HG02852 (cell line): Measurements from ENCODE around the gene CEP89.
A peak's percentile ranks its signal among the peaks of the same experiment; 100 is the strongest.
"Not testable (repeated sequence)": the region's sequence is repeated elsewhere in the genome, so short reads cannot be mapped to it uniquely, and the experiment has no call there.

Experiments
- ATAC-seq: cut with Tn5 transposase; IDR thresholded peaks from one replicate; pipeline ENCODE4 v1.9.1; 2021; ENCODE audit warnings: mild to moderate bottlenecking, moderate library complexity; ENCODE audit not compliant: unreplicated experiment

The CEP89 gene

DNA sequence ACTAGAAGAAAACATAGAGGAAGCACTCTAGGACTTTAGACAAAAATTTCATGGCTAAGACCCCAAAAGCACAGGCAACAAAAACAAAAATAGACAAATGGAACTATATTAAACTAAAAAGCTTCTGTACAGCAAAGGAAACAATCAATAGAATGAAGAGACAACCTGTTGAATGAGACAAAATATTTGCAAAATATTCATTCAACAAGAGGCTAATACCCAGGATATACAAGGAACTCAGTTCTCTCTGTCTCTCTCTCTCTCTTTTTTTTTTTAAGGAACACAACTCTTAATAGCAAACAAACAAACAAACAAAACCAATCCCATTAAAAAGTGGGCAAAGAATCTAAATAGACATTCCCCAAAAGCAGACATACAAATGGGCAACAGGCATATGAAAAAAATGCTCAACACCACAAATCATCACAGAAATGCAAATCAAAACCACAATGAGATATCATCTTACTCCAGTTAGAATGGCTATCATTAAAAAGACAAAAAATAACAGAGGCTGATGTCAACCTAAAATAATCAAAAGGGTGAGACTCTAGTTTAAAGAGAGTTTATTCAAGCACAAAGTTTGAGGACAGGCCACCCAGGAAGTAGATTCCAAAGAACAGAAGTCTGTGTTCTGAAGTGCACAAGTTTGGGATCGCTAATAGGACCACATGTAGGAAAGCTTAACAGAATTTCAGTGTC, 75.1 kb downstream of the CEP89 start:
- no peak for ATAC-seq

GRCh38 chr19:32895384-32895783, 76.4 kb downstream of the CEP89 start:
- ATAC-seq = peak; percentile 90

GRCh38 chr19:32891609-32892008, 80.1 kb downstream of the CEP89 start:
- no peak for ATAC-seq

DNA sequence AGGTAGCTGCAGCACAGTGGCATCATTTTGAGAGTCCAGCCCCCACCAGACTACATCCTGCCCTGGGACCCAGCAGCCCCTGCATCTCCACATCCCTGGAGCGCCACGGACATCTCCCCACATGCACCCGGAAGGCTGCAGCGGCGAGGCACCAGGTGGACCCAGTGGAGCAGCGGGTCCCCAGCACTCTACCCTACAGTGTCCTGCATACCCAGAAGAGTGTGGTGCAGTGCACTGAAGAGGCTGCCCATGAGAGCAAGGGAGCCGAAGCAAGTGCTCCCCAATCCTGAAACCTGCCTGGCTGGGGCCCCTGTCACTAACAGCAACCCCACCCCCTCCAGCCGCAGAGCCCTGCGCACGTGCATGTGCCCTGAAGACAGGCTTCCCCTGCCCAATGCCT, 80.9 kb downstream of the CEP89 start:
- ATAC-seq = no peak

DNA sequence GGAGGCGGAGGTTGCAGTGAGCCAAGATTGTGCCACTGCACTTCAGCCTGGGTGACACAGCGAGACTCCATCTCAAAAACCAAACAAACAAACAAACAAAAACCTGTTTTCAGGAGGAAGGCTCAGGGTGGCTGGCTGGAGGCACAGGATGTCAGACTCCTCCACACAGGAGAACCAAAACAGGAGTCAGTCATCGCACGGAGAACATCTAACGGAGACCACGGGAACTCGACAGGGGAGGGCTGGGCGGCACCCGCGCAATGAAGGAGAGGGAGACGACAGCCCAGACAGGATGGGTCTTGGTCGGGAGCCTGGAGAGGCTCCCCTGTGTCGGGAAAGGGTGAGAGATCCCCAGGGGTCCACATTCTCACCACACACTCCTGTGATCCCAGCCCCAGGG, 81.4 kb downstream of the CEP89 start:
- no peak for ATAC-seq

- no peak for ATAC-seq
Measured at GRCh38 chr19:32889137-32889934, 82.4 kb downstream of the CEP89 start.

DNA sequence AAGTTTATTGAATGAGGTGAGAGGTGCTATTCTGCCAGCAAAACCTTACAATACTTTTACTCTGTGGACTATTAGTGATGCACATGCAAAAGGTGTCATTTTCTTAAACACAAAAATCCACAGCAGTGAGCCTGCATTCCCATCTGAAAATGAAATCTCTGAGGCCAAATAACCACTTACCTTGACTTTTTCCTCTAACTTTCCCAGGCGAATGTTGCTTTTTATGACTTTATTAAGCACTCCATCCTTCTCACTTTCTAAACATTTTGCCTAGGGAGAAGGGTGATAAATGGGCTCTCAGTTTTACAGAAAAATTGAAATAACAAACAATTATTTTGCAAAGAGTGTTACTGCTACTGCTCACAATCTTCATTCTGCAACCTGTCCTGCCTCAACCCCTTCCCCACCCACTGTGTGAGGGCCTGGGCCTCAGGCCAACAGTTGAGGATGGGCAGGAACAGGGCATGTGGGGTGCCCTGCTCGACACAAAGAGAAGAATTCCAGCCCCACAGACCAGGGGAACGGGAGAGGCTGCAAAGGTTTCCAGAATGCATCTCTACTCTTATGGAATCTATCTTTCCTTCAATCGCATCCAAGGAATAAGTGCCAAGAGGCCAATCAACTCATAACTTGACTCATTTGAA, 84.1 kb downstream of the CEP89 start:
- ATAC-seq = no peak

GRCh38 chr19:32886241-32886640, 85.5 kb downstream of the CEP89 start:
- no peak for ATAC-seq

DNA sequence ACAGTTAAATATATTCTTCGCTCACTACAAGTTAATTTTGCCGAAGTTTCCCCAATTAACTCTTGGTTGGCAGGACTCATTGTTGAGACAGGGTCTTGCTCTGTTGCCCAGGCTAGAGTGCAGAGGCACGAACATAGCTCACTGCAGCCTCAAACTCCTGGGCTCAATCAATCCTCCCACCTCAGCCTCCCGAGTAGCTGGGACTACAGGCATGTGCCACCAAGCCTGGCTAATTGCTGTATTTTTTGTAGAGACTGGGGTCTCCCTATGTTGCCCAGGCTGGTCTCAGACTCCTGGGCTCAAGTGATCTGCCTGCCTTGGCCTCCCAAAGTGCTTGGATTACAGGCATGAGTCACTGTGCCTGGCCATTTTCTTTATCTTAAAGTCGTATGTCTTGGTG, 86.5 kb downstream of the CEP89 start:
- not testable (repeated sequence) for ATAC-seq

DNA sequence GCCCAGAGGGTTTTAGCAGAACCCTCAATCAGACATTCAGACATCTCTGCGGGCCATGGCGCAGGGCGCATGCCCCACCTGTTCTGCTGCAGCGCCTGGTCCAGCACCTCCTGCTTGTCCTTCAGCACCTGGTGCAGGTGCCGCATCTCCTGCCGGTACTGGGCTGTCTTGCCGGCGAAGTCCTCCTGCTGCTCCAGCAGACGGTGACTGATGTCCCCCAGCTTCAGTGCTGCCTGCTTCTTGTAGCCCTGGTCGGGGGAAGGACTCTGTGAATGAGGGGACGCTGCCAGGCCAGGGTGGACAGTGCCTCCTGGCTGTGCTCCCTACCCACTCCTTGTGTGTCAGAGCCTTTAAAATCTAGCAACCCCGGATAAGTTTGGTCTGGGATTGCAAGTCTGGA, 90.0 kb downstream of the CEP89 start:
- no peak for ATAC-seq

DNA sequence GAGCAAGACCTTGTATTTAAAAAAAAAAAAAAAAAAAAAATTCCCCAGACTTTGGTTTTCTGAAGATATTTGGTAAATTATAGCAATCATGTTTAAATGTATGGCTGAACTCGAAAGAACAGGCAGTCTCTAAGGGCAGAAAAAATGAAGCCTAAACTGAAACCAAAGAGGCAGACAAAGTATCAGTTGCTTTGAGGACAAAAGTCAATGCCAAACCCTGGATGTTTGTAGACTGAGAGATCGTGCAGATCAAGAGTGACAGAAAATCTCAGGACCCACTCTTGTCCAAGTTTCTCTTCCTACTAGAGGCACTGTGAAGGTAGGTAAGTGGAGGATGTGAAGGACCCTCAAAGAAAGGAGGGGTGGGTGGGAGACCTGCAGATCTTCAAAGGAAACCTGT, 91.1 kb downstream of the CEP89 start:
- no peak for ATAC-seq

GRCh38 chr19:32879741-32880140, 92.0 kb downstream of the CEP89 start:
- no peak for ATAC-seq

GRCh38 chr19:32878988-32879387, 92.8 kb downstream of the CEP89 start:
- ATAC-seq = no peak

GRCh38 chr19:32877977-32878745, 93.6 kb downstream of the CEP89 start:
- ATAC-seq = no peak

DNA sequence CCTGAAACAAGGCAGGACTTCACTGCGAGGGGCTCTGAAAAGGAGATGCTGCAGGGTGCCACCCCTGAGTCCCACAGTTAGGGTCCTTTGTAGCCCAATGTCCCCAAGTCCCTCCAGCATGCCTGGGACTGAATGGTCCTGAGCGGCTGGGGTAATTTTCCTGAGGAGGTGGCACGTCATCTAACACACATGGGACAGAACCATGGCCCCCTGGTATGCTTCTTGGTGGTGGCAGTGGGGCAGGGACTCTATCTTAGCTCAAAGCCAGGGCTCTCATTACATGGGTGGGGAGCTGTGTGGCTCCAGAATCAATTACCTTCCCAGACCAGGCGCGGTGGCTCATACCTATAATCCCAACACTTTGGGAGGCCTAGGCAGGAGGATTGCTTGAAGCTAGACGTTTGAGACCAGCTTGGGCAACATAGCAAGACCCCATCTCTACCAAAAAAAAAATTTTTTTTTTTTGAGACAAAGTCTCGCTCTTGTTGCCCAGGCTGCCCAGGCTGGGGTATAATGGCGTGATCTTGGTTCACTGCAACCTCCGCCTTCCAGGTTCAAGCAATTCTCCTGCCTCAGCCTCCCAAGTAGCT, 94.3 kb downstream of the CEP89 start:
- ATAC-seq = no peak

DNA sequence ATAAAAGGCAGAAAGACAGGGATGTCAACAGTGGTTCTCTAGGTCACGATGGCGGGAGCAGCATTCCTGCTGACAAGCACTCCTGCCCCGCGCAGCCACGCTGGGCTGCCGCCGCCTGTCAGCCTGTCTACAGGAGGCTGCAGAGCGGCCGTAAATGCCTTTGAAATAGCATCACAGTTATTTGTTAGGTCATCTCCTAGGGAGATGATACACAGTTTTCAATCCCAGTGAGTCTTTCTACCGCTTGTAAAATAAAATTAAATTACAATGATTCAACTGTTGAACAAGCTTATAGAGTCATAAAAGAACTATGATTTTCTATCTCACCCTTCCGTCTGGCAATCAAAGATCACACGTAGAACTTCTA, 94.9 kb downstream of the CEP89 start:
- no peak for ATAC-seq

DNA sequence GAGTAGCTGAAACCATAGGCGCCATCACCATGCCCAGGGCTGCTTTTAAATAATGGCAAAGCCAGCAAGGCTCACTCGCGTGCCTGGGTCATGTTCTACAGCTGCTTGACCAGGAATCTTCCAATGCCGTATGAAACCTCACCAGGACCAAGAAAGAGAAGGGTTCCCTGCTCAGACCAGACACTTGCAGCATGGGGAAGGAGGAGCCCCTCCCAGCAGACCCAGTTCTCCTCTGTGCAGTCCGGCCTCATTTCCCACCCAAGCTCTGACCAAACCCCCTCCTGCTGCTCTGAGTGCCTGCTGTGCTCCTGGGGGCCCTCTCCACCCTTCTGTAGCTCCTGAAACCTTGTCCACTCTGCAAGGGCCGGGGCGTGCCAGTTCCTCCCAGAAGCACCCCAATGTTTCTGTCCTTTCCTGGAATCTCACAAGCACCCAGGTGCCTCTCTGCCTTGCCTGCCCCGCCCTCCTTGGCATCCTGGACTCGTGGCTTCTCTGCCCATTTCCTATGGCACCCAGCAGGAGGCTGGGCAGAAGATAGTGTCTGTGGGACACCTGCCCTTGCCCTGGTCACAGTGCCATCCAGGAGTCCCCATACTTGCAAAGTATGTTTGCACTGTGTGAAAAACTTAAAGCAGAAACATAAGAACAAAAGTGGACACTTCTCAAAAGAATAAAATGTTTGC, 95.4 kb downstream of the CEP89 start:
- ATAC-seq = no peak

DNA sequence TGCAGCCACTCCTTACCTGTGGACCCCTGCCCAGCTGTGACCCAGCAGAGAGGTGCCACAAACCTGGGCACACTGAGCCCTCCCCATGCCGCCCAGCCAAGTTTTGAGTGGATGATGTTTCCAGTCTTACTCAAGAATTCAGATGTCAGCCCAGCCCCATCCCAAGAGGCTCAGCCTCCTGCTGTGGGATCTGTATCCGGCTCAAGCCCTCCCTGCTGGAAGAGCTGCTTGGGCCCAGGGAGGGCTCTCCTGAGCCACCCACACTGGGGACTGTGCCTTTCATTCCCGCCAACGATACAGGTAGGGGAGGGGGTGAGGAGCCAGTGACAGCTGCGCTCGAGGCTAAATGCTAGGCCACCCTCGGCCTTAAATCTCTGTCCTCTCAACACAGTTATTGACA, 96.3 kb downstream of the CEP89 start:
- no peak for ATAC-seq

DNA sequence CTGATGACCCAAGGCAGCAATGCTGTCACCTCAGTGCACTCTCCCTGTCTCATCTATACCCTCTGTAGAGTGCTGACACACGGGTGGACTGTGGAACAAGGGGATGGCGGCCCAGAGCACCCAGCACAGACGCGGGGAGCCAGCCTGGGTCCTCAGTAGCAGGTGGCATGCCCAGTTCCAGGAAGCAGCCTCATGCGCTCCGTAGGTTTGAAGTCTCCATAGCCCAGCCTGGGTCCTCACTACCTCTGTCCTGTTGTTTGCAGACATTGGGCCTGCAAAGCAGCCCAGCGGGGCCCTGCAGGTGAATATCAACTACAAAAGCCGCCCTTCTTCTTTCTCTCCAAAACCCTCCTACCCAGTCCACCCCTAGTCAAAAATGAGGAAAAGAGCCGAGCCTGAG, 97.2 kb downstream of the CEP89 start:
- ATAC-seq = no peak

DNA sequence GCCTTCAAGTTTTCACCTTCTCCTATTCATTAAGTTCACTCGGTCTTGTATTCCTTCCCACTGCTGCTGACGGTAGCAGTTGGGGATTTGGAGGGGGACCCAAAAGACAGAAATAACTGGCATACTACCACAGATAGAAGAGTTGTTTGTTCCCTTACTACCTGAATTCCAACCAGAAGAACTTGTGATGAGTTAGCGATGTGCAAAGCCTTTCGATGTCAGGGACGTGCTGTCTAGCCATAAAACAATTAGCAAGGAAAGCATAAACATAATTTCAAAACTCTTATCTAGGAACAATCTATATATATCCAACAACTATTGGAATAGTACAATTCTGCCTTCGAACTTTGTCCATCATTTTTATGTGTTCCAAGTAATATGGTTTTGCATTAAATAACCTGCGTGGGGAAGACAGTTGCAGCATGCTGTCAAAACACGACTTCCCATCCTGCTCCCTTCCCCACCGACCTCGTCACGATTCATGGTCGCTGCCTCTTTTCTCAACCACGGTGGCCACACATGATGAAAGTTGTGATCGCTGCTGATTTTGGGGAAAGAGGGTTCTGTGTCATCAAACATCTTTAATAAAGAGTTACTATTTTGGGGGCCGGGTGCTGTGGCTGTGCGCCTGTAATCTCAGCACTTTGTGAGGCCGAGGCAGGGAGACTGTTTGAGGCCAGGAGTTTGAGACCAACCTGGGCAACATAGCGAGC, 98.4 kb downstream of the CEP89 start:
- ATAC-seq = no peak
